ENCODE results near the gene SNRPA1.

Gene SNRPA1

DNA sequence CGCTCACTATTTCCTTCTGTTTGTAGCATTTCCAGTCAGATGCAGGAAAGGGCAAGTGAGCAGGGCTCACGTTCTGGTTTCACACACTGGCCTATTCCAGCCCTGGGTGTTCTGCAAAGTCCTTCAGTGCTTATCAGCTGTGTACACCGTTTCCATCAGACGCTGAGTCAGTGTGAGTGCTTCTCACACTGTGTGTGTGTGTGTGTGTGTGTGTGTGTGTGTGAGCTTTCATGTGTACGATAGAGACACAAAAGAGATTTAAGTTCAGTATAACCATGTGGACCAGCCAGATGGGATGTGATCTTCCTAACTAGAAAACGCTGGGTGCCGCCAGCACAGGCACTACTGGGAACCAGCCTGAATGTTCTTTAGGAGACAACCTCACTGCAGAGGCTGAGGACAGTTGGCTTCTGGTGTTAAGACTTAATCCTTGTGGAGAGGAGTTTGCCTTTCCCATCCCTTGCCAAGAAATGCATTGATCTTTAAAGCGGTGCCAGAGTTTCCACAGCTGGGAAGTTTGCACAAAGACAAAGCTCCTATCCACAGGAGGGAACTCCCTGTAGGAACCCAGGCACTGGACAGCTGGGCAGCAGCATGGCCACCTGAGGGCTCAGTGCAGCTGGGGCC lies 39.3 kb downstream of the SNRPA1 start:
- peak; percentile 34 for DNase-seq

DNA sequence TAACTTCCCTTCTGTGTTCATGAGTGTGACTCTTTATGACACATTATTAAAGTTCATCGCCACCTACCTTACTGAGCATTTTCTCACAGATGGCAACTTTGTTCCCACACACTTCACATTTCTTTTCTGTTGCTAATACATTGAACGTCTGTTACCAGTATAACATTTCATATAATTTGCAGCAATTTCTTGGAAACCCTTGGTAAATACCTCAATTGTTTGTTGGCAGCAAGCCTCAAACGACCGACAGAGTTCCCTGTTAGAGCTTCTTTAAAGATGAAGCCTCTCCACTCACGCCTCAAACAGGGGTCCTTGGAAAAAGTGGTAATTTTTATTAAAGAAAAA lies 40.0 kb downstream of the SNRPA1 start:
- DNase-seq: no peak

DNA sequence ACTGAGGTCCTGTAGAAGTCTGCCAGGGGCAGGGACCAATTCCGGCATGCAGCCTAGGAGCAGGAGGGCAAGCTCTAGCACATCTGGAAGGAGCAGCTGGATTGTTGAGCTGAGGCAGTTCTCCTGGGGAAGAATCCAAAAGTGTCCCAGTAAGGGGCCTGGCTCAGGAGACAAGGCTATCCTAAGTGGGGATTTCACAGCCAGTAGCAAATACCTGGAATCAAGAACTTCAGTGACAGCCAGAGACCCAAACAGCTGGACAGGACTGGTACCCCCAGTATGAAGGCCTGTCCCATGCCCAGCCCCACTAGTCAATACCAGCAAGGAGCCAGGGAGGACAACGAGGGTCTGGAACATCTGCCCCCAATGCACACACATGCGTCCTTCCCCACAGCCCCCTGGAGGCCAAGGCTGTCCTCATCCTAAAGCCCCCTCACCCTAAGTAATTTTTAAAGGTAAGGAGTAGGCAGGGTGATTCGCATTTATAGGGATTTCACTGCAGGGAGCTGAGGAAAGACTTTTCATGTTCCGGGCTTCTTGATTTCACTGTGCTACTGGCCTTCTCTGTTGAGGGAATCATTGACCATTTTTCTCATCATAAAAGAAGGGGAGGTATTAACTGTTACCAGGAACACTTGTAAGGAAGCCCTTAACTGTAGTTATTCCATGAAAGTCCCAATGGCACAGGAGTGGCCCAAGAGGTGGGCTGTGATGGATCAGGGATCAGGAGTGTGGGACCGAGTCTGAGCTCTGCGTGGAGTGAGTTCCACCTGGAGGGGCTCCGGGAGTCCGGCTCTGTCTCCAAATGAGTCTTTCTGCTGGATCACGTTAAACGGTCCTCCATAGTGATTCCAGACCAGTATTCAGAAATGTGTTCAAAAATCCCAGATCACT lies 40.6 kb downstream of the SNRPA1 start:
- DNase-seq: no peak

DNA sequence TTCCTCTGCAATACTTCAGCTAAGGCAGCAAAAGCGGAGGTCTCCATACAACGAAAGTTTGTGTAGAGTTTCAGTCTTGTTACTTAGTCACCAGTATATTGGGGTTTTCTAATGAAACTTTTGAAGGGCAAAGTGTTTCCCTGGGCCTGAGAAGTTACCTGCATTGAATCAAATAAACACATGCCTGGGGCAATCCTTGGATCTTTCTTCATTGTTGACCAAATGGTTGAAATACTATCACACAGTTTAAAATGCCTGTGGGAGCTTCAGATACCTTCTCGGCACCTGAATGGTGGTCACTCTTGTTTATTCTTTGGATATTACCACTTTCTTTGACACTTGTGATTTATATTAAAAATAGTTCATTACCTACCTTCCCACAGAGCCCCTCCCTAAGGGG lies 42.2 kb downstream of the SNRPA1 start:
- DNase-seq: no peak

DNA sequence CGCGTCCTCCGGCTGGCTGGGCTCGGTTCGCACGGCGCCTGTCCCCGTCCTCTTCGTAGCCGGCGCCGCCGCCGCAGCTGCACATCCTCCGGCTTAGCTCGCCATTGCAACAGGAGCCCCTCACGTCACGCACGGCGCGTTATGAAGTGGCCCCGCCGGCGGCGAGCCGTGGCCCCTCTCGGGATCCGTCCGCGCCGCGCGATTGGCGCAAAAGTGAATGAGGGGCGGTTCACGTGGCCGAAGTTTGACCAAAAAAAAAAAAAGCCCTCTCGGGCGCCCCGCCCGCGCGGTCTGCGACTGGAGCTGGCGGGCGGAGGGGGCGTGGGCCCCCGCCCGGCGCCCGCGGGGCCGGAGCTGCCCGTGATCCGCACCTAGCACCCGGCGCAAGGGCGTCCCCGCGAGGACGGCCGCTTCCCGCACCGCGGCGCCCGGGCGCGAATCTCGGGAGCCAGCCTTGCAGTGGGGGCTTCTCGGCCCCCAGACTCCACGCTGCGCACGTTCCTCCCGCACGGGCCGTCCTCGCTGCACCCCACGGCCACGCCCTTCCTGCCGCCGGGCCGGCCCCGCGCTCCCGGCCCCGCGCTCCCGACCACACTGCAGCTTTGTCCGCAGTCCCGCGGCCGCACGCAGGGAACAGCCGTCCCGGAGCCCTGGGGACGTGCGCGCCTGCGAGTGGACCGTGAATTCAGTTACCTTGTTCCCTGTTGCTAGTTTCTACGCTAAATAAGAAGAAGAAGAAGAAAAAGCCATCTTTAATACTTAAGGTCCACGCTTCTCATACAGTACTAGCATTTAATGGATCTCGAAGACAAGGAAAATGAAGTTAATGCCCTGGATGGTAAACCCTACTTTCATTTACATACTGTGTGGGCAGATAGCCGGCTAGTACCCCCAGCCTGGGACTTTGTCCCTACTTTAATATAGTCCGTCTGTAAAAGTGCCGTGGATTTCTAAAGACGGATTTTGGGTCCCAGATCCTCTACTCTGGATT lies 42.9 kb downstream of the SNRPA1 start, which contains the start of gene CHSY1:
TSS of gene CHSY1 (minus strand) at position 219 of the 991 bp plus-strand sequence. CDS start 592 bp downstream, outside the sequence.
- DNase-seq: peak; percentile 78

DNA sequence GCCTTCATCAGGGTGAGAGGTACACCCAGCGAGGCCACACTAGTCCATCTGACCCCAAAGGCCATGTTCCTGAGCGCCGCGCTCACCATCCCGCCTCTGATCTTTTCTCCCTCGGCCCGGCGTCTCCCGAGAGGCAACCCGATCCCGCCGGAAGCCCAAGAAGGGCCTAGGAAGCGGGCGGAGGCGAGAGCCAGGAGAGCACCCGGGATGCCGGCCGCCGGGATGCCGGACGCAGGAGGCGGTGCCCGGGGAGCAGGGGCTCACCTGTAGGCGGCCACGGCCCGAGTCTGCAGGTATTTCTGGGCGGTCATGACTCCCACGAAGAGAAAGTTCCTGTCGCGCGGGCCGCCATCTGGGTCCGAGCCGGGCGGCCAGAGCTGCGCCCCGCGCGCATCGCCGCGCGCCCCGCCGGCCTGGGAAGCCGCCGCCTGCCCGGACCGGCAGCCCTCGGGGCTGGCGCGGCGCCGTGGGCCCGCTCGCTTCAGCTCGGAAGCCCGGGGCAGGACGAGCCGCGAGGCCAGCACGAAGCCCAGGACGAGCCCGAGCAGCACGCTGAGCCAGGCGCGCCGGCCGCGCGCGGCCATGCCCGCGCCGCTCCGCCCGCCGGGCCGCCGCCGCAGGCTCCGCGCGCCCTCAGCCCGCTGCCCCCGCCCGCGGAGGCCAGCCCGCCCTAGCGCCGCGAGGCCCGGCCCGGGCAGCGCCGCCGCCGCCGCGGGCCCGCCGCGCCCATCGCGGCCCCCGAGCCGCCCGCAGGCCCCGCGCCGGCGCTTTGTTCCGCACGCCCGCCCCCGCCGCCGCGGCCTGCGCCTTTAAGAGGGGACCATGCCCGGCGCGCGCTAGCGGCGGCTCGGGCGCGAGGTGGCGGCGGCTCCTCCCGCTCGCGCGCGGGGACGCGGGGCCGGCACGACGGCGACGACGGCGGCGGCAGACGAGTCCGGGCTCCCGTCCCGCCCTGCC lies 43.9 kb downstream of the SNRPA1 start:
- DNase-seq: no peak

DNA sequence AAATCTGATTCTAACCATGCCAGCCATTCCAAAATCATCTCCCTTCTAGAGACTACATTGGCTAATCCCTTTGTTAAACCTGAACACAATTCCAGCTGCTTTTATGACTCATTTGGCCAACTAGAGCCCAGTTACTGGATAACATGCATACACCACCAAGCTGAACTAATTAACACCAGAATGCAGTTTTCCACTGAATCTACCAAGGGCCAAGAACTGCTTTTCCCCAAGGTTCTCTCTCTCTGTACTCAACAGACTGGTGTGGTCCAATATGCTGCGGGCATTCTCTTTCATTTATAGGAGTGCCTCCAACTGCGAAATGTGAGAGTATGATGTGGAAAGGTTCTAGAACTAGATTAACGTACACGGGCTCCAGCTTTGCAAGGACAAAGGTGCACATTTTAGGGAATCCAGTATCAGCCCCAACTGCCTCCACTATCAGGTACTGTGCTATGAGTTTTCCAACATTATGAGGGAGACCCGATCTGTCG lies 44.7 kb downstream of the SNRPA1 start:
- DNase-seq: no peak

DNA sequence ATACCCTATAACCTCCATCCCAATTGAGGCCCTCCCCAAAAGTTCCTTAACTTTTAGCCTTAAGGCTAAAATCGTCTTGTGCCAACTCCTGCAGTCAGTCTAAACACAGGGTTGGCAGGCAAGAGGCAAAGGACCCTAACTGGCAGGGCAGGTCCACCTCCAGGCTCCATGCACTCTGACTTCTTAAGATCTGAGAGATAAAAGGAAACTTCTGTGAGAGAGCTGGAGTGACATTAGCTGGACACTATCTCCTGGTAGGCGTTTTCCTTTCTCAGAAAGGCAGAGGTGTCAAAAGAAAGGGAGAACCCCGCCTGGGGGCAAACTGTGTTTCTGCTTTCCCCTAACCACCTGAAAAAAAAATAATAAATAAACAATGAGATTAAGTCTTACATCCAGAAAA lies 46.8 kb downstream of the SNRPA1 start:
- no peak for DNase-seq

DNA sequence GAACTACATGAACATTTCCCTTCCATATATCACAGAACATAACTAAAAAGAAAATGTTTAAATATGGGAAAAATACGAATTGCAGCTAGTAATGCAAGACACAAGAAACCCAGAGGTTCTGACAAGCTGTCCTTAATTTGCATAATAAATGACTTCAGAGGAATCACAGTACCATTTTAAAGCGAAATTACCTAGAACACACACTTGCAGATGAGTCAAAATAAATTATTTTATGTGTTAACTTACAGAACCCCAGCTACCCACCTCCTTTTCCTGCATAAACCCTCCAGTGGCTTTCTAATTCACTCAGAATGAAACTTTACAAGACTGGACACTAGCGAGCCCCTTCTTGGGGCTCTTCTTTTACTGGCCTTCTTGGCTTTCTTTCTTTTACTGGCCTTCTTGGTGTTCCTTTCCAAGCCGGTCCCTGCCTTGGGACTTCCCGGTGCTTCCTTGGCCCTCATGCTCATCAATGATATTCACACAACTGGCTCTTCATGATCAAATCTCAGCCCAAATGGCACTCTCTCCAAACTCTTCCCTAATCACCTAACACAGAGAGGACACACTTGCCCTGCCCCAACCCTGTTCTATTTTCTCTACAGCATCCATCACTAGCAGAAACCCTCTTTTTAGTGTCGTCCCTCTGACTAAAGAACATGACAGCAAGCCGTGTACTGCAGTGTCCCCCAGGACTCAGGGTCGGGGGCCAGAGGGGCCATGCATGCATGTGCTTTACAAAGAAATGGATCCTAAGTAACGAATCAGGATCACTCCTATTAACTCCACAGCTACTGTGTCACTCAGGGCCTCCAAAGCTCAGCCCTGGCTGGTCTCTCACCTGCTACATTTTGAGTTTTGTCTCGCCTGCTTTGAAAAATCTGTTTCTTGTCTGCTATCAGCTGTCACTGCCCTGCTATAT lies 48.0 kb downstream of the SNRPA1 start:
- DNase-seq: no peak

DNA sequence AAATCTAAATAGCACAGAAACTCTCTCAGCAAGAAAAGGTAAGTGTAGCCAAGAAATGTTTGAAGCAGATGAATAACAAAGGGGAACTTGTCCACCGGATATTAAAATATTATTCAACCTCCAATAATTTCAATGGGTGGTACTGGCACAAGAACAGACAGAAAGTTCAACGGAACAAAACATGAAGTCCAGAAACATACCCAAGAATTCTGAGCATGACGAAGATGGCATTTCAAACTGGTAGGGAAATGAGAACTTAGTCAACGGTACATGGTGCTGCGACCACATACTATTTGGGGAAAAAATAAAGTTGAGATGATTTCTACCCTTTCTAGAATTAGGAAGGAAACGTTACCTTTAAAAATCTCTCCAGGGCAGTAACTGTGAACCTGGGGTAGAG lies 48.7 kb downstream of the SNRPA1 start:
- DNase-seq: no peak

DNA sequence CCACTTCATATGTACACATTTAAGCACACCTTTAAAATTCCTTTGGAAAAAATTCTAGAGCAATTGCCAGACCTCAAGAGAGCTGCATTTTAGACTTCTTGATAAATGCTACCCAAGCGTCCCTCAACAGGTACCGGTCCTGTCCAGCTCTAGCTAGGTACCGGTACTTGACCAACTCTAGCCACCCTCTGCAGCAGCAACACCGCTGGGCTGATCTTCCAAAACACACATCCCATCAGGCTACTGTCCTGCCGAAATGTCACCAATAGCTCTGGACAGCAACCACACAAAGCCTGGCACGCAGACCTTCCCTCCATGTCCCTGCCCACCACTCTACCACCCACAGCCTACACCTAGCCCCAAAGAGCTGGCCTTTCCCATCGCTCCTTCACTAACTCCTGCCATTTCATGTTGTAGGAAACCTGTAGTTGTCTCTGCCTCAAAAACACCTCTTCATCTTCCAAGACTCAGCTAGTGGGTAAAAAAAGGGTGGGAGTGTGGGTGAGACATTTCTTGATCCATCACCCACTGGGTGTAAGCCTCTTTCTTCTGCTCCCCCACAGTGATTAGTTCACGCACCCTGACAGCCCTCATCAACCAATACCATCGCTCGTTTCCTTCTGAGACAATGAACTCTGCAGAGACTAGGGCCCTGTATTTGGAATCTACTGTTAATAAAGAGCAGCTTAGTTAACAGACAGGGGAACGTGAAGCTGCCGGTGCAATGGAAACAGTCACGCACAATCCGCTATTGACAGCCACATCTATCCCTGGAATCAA lies 50.0 kb downstream of the SNRPA1 start:
- DNase-seq: no peak

DNA sequence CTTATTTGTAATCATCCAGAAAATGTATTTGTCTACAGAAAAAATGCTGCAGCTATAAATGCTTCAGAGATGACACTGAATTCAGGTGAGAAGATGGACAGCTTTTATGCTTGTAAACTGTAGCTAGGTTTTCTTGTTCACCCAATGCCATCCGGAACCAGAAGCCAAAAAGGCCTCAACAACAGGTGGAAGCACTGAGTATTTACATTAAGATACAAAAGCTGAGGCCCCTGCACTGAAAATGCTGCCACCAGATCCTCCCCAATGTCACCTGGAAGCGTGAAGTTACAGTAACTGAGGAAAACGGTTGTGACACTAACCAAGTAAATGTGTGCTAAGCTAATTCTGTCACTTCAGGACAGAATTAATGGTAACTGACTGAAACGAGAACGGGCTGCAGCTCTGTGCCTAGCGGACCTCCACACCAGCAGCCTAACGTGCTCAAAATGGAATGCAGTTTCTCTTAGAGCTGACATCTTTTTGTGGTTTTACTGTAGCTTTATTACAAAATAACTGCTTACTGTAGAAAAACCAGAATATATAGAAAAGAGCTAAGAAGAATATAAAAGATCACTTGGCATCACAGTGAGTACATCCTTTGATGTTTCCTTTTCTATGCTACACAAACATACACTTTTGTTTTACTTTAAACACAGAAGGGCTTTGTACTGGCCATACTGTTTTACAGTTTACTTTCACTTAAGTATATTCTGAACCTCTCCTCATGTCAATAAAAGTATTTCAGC lies 50.8 kb downstream of the SNRPA1 start:
- no peak for DNase-seq

DNA sequence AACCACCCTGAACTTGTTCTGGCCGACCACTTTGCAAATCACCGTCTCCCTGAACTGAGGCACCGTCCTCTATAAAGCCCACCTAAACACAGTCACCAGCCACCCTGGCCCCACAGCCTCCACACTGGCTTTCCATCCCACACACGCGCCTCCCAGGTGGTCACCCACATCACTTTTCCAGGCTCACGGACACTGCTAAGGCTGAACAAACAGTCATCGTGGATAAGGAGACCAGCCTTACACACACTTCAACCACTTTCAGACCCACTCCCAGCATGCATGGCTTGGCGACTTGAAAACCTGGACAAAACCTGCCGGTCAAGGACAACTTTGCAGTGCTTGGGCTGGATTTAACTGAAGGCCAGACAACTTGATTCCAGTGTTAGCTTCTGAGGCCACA lies 51.6 kb downstream of the SNRPA1 start:
- no peak for DNase-seq

DNA sequence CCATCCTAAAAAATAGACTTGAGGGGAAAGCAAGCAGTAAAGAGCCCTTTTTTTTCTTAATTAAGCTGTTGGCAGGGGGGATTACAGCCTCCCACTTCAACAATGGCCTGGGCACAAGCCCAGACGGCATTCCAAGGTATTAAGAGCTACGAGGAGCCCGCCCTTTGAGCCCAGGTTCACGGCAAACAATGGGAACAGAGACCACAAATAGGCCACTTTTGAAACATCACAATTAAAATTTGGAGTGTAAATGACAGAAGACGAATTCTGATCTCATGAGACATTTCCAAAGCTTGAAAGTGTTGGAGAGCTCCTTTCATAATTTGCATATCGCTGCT lies 52.1 kb downstream of the SNRPA1 start:
- DNase-seq: no peak

DNA sequence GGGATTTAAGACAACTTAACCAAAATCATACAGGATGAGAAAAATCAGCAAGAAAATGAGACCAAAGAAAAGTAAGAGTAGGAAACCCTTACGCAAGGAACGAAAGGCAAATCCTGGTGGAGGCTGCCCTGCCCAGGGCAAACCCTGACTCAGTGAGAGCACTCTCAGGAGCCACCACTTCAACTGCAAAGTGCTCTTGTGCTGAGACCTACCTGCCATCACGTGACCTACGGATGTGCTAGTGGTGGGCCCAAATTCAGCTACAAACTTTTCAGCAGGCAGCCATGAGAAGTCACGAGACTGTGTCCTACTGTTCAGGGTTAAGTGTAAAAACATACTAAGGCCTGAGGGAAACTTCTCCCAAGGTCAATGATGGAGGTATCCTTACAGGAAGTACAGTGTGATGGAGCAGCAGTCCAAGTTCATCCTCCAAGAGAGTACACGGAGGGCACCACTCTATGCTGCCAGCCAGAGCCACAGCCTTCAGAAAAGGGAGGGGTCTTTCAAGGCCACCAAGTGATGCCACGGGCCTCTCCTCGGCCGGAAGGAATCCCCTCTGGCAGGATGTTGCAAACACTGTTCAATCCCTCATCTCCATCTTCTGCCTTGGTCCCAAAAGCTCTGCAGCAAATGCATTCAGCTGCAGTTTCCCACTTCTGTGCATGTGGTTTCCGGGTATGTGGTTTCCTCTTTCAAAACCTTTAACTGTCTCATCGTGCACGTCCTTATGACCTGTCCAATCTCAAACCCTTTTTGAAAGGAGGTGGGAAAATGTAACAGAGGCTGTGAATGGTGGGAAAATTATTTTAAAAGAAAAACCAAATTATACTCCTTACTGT lies 52.7 kb downstream of the SNRPA1 start:
- peak; percentile 92 for DNase-seq

DNA sequence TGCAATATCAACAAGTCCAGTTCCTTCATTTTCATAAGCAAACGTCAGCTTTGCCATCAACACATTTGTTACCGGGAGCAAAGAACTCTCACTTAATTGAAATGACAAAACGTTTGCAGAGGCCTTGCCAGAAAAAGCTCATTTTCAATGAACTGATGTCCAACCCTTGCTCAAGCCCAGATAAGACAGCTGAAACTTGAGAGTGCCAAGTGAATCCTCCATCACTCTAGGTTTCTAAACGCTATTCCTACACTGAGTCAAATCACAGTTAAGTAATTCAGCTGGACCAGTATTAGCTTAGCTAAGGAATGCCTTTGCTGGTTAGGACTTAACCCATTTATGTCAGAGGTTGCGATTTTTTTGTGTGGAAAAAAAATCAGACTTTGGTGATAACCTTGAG lies 54.7 kb downstream of the SNRPA1 start:
- DNase-seq: no peak

DNA sequence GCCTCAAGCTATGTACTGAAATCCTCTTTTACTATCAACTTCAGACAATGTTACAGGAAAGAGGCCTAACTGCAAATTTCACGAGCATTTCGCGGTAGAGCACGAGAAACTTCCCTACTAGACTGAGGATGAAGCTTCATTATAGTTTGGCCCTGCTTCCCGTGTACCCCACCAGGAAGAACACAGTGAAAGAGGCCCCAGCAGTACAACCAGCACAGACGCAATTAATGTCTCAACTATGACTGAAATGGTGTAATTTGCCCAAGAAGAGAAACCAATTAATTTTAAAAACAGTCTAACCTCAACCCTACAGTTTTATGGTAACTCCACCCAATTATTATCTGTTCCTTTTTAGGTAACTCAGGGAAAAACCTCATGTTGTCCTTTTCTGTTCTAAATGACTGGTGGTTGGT lies 55.3 kb downstream of the SNRPA1 start:
- DNase-seq: peak; percentile 58

DNA sequence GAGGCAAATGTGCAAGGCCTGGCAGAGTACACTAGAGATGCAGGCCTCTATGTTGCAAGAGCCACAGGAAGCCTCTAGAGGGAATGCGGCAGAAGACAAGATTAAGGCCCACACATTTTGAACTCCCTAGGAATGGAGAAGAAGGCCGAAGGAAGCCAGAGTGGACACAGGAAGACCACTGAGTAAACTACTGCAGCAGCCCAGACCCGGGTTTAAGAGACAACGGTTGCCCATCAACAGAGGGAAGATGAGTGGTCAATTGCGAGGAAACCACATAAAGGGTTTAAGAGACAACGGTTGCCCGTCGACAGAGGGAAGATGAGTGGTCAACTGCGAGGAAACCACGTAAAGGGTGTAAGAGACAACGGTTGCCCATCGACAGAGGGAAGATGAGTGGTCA lies 57.8 kb downstream of the SNRPA1 start:
- DNase-seq: peak; percentile 67

Measured in GF-D8 (cell line).